Globus pallidus (tissue), 1 donor: ENCODE measurements around the gene CD40.
"Not testable (repeated sequence)": the region's sequence is repeated elsewhere in the genome, so short reads cannot be mapped to it uniquely, and the experiment has no call there.

Experiments used
- DNase-seq: peaks from one replicate; pipeline ENCODE4 v3.0.0-alpha.2; 2015; ENCODE audit warnings: low spot score

The CD40 gene

DNA sequence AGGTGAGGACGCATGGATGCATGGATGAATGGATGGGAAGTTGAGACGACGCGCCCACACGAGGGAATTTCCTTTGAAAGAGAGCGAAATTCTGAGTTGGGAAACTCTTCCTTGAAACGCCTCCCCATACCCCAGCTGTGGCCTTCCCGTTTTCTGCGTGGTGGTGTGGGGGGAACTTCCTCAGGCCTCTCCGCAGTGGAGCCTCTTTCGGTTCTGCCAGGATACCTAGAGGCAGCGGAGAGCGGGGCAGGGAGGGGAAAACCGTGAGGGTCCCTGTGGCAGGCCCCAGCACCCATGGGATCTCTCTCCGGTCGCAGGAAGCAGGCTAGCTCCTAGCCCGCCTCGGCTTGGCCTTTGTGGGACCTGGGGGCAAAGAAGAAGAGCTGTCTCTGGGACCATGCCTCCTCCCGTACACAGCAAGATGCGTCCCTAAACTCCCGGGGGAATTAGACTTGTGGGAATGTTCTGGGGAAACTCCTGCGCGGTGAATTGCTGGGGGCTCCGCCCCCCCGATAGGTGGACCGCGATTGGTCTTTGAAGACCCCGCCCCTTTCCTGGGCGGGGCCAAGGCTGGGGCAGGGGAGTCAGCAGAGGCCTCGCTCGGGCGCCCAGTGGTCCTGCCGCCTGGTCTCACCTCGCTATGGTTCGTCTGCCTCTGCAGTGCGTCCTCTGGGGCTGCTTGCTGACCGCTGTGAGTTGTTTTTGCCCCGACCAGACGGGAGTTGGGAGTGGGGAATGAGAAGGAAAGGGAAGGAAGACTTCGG lies at the start of gene CD40:
TSS of gene CD40 (plus strand) at position 611 of the 764 bp plus-strand sequence. CDS start at position 641, 30 bp downstream.
- DNase-seq: peak; percentile 65

DNA sequence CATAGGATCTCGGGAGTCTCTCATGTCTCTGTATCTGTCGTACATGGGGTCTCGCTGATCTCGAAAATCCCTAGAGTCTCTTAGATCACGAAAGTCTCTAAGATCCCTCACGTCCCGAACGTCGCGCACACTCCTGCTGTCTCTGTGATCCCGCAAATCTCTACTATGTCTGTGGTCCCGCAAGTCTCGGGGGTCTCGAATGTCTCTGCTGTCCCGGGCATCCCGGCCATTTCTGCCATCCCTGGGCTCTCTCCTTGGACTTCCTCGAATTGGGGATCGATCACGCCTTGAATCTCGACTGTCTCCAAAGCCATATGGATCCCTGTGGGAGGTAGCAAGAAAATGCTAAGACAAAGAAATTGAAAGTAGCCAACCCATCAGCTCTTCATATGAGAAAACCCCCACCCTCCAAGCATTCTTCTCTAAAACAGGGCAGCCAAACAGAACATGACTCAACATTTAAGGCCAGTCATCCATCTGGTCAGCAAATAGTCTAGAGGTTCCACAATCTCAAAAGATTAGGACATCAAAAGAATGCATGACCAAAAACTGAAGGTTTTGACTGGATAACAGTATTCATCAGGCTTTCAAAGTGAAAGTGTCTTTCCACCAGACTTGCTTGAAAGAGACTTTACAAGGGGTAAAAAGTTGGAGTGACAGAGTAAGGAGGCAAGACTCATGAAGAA lies 47.8 kb upstream of the CD40 start:
- no peak for DNase-seq

- DNase-seq: no peak
These were observed 46.5 kb upstream of the CD40 start for GRCh38 chr20:46071573-46071972.

GRCh38 chr20:46073024-46073423 lies 45.1 kb upstream of the CD40 start:
- no peak for DNase-seq

GRCh38 chr20:46073443-46073842 lies 44.7 kb upstream of the CD40 start:
- no peak for DNase-seq

DNA sequence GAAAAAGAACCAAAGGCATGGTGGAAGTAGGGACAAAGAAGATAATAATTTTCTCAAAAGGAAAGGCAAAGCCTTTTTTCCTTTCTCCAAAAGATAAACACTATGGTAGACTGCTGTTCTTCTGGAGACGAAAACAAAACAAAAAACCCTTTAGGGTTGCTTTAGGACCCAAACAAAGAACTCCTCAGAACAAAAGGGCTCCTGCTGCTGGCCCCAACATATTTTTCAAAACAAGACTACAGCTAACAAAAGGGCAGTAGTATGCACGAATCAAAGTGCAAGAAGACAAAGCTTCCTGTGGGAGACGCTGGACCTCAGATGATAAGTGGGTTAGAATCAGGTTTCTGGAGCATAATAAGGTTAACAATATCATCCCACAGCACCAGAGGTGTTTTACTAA lies 44.1 kb upstream of the CD40 start:
- peak; percentile 57 for DNase-seq

DNA sequence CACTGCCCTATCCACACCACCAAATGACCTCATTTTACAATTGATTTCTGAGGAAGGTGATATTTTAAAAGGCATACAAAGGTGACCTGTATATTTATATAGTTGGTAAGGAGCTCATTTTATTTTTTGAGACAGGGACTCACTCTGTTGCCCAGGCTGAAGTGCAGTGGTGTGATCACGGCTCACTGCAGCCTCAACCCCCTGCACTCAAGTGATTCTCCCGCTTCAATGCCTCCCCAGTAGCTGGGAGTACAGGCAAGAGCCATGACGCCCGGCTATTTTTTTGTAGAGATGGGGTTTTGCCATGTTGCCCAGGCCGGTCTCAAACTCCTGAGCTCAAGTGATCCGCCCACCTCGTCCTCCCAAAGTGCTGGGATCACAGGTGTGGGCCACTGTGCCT lies 41.3 kb upstream of the CD40 start:
- DNase-seq: no peak

DNA sequence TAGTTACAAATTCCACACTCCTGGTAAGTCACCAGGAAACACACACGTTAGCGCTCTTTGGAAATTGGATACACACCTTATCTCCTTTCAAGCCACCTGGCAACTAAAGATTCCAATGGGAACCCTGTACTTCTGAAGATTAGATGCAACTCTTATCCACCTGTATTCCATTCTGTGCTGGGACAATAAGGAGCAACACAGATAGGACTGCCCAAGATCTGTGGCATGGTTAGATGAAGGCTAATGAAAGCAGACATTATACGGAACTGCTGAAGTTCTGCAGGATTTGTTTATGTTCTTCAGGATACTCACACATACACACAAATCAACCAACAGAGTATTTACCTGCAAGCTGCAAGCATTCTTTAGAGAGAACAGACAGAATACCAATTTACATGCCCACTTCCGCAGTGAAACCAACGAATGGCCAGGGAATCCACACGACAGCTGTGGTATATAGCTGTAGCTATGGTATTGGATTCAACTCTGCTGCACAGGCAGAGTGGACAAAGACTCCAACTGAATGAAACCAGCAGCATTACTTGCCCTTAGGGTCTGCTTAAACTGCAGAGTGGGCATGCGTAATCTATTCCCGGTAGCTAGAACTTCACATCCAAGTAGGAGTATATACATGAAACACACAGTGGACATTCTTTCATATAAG lies 40.3 kb upstream of the CD40 start:
- DNase-seq: no peak

DNA sequence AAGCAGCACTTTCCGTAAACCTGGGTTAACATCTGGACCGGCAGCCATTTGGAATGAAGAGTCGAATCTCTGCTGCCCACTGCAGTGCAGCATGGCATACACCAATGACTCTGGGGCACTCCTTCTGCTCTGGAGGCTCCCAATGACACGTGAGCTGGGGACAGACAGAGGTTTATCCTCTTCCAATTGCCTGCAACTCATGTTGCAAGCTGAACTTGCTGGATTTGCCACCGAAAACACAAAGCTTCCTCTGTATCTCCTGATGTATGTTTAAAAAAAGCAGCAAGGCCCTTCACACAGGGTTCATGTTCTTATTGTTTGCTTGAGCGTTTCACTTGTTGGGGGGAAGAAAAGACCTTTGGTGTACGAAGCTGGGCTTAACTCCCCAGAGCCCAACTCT lies 39.2 kb upstream of the CD40 start:
- no peak for DNase-seq

- no peak for DNase-seq
These were observed 37.0 kb upstream of the CD40 start for GRCh38 chr20:46081074-46081473.

GRCh38 chr20:46083101-46083500 lies 35.0 kb upstream of the CD40 start:
- DNase-seq: no peak

GRCh38 chr20:46083531-46084061 lies 34.5 kb upstream of the CD40 start:
- DNase-seq: no peak

DNA sequence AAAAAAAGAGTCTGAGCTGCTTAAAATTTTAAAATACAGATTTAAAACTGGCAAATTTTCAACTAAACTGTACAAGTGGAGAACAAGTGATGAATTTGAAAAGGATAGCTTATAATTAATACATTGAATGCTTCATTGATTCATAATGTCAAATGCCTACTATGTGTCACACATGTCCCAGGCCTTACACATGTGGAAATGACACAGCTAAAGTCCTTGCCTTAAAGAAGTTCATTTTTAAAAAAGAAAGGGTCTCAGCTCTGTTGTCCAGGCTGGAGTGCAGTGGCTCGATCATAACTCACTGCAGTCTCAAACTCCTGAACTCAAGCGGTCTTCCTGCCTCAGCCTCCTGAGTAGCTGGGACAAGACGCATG lies 33.3 kb upstream of the CD40 start:
- no peak for DNase-seq

DNA sequence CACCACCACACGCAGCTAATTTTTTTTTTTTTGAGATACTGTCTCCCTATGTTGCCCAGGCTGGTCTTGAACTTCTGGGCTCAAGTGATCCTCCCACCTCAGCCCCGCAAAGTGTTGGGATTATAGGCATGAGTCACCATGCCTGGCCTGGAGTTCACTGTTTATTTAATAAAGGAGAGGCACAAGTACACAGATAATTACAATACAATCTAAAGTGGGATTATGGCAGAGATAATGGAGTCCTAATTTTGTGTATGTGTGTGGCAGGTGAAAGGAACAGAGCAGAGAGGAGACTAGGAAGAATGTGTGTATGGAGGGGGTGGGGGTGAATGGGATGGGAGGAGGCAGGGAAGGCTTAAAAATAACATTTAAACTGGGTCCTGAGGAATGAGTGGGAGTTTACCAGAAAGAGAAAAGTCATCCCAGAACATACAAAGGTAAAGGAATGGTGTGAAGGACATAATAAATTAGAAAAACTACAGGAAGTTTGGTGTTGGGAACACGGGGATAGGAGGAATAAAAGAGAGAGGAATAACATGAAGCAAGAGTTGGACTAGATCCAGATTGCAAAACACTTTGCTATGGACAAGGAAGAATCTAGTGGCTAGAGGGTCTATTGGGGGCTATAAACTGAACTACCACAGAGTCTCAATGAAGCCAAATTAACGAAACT lies 32.8 kb upstream of the CD40 start:
- no peak for DNase-seq

GRCh38 chr20:46087161-46087560 lies 31.0 kb upstream of the CD40 start:
- DNase-seq: no peak

- DNase-seq: no peak
These were observed 29.5 kb upstream of the CD40 start for GRCh38 chr20:46088409-46089166.

DNA sequence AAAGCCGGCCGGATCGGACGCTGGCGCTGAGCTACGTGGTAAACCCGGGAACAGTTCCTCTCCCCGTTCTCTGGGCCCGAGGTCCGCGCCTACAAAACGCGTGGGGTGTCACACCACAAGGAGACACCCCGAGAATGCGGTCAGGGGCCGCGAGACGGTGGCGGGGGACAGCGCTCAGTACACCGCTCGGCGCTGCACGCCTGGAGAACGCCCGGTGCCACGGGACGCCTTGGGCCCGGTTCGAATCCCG lies 29.0 kb upstream of the CD40 start:
- no peak for DNase-seq

DNA sequence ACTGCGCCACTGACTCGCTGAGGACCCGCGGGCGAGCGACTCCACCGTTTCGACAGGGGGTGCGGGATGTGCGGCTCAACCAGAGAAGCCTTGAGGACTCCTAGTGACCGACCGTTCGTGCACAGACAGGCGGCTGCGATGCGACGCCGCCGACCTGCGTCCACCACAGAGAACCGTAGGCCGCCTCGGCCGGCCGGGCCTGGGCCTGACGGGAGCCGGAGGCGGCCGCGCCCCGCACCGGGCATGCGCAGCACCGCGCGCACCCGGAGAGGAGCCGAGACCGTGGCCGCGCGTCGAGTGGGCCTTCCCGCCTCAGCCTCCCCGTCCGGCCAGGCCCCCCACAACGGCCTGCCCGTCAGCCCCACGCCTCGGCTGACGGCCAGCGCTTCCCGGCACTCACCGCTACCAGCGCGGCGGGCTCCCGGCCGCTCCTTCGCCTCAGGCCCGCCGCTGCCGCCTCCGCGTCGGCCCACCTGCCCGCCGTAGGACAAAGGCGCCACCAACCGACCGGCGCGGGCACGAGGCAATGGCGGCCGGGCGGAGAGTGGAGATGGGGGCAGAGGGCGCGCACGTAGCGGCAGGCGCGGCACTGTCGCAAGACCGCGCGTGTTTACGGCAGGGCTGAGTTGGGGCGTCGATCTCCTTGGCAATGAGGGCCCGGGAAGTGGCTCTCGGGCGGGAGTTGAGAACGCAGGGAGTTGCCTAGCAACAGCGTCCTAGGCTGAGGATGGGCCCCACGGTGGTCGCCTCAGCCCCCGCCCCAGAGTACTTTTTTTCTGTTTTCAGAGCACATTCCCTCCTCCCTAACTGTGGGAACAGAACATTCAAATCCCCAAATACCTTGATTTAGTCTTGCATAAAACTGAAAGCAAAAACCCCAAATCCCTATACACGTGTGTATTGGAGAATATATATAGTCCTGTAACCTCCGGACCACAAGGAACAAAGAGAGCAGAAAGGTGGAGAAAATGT lies 28.4 kb upstream of the CD40 start, which contains the start of gene NCOA5:
TSS of gene NCOA5 (minus strand) at position 546 of the 972 bp plus-strand sequence. CDS start 10,538 bp downstream, outside the sequence.
- DNase-seq: peak; percentile 96

- DNase-seq: not testable (repeated sequence)
These were observed 26.2 kb upstream of the CD40 start for GRCh38 chr20:46091622-46092535.
